GM19035 (cell line): ENCODE measurements around the gene PPP3CA.

Source experiments
- ATAC-seq: cut with Tn5 transposase; IDR thresholded peaks from one replicate; pipeline ENCODE4 v1.9.1; 2021; ENCODE audit not compliant: unreplicated experiment

Gene PPP3CA

GRCh38 chr4:101347267-101347556, at the start of gene PPP3CA:
Gene PPP3CA (minus strand): TSS chr4:101347526.
- ATAC-seq: peak; percentile 21

- no peak for ATAC-seq
These were observed 45.9 kb upstream of the PPP3CA start for GRCh38 chr4:101393256-101393655.

GRCh38 chr4:101370663-101371210, 23.4 kb upstream of the PPP3CA start:
- ATAC-seq: no peak

- ATAC-seq: no peak
These were observed 19.9 kb upstream of the PPP3CA start for GRCh38 chr4:101367201-101367600.

GRCh38 chr4:101366331-101366730, 19.0 kb upstream of the PPP3CA start:
- ATAC-seq: no peak

GRCh38 chr4:101357751-101358150, 10.4 kb upstream of the PPP3CA start:
- ATAC-seq: no peak

GRCh38 chr4:101356928-101357327, 9.6 kb upstream of the PPP3CA start:
- ATAC-seq: no peak

- no peak for ATAC-seq
These were observed 8.7 kb upstream of the PPP3CA start for GRCh38 chr4:101355767-101356702.

- ATAC-seq: peak; percentile 100
These were observed 7.9 kb upstream of the PPP3CA start for GRCh38 chr4:101355246-101355645.

- no peak for ATAC-seq
These were observed 2.4 kb upstream of the PPP3CA start for GRCh38 chr4:101349801-101350064.

GRCh38 chr4:101348995-101349800, 1.9 kb upstream of the PPP3CA start:
- no peak for ATAC-seq

GRCh38 chr4:101348367-101348827, 1.1 kb upstream of the PPP3CA start:
- ATAC-seq: no peak

- ATAC-seq: peak; percentile 74
These were observed 436 bp upstream of the PPP3CA start for GRCh38 chr4:101347557-101348366.

- ATAC-seq: peak; percentile 14
These were observed 717 bp downstream of the PPP3CA start for GRCh38 chr4:101346351-101347266.

- no peak for ATAC-seq
These were observed 1.6 kb downstream of the PPP3CA start for GRCh38 chr4:101345596-101346350.

GRCh38 chr4:101345271-101345595, 2.1 kb downstream of the PPP3CA start:
- ATAC-seq: no peak

GRCh38 chr4:101339332-101339731, 8.0 kb downstream of the PPP3CA start:
- ATAC-seq: no peak

- ATAC-seq: no peak
These were observed 9.6 kb downstream of the PPP3CA start for GRCh38 chr4:101337688-101338087.

GRCh38 chr4:101334963-101335572, 12.3 kb downstream of the PPP3CA start:
- ATAC-seq: peak; percentile 48
